Stomach (tissue), 4 donors: Measurements from ENCODE around the gene BCL6B.

Experiments used
- EP300 ChIP-seq: sonication (generic); formaldehyde crosslinking; IDR thresholded peaks from one replicate; pipeline ENCODE4 v1.6.1; 2017; ENCODE audit warnings: antibody characterized with exemption
- POLR2A ChIP-seq, 4 donors: fragments of 450-650 bp; IDR thresholded peaks; one replicate each; pipeline ENCODE4 v1.6.1; 2016; ENCODE audit warnings: antibody characterized with exemption in 4 of 4, control low read depth in 2 of 4, mild to moderate bottlenecking in 1 of 4, moderate library complexity in 1 of 4
- POLR2AphosphoS5 ChIP-seq, 3 donors: sonication (generic); formaldehyde crosslinking; IDR thresholded peaks; one replicate each; pipeline ENCODE4 v1.6.1; 2016; ENCODE audit warnings: antibody characterized with exemption in 3 of 3
- TF ChIP-seq, protein P1 (sequence below), 7 experiments: fragments of 450-650 bp in 4 of 7; fragments of 200-600 bp in 3 of 7; sonication (generic) in 3 of 7; IDR thresholded peaks; one replicate each; pipeline ENCODE4 v1.5.1; 2016 to 2019; ENCODE audit warnings: antibody characterized with exemption in 7 of 7, control low read depth in 2 of 7, mild to moderate bottlenecking in 1 of 7

DNA sequence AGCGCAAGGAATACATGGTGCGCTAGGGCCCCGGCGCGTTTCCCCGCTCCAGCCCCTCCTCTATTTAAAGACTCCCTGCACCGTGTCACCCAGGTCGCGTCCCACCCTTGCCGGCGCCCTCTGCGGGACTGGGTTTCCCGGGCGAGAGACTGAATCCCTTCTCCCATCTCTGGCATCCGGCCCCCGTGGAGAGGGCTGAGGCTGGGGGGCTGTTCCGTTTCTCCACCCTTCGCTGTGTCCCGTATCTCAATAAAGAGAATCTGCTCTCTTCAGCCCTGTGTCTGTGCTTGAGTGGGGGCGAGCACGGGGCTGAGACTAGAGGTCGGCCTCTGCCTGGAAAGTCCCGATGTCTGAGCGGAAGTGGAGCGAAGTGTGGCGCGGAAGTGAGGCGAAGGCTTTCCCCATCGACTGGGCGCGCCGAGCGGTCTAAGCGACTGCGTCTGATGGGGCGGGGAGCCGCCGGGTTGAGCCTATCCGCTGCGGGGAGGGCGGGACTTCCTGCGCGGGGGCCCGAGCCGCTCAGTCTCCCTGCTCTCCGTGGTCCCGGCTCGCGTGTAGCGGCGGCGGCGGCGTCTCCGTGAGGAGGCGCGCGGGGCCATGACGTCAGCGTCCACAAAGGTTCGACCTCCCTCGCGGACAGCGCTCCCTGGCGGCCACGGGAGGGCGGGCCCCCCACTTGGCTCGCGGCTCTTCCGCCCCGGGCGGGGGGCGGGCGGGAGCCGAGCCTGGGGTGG, 8.4 kb upstream of the BCL6B start:
- TF ChIP-seq POLR2A (IDR thresholded peaks at IDR 0.05) (peak in 2 of 4 donors; percentile 26 to 75), POLR2AphosphoS5 (IDR thresholded peaks at IDR 0.05) (peak; percentile 88 to 99 (median 97)), EP300 (no peak)
- TF ChIP-seq, protein P1, sequence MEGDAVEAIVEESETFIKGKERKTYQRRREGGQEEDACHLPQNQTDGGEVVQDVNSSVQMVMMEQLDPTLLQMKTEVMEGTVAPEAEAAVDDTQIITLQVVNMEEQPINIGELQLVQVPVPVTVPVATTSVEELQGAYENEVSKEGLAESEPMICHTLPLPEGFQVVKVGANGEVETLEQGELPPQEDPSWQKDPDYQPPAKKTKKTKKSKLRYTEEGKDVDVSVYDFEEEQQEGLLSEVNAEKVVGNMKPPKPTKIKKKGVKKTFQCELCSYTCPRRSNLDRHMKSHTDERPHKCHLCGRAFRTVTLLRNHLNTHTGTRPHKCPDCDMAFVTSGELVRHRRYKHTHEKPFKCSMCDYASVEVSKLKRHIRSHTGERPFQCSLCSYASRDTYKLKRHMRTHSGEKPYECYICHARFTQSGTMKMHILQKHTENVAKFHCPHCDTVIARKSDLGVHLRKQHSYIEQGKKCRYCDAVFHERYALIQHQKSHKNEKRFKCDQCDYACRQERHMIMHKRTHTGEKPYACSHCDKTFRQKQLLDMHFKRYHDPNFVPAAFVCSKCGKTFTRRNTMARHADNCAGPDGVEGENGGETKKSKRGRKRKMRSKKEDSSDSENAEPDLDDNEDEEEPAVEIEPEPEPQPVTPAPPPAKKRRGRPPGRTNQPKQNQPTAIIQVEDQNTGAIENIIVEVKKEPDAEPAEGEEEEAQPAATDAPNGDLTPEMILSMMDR (IDR thresholded peaks at IDR 0.05) = peak in 5 of 7 experiments; percentile 46 to 97 (median 82)
